ENCODE data around the gene TXNL4A. TPM values are rescaled to one million over a fixed set of nuclear protein-coding genes. Genes with fewer than 3 reads are reported as not detected.
A peak's percentile ranks its signal among the peaks of the same experiment; 100 is the strongest.

Gene TXNL4A
- total RNA-seq, 3 donors from 2014 or later (not counting 1 experiment from before 2014, with no cell fraction given): 63.2 to 69.1 (median 66.4) TPM

DNA sequence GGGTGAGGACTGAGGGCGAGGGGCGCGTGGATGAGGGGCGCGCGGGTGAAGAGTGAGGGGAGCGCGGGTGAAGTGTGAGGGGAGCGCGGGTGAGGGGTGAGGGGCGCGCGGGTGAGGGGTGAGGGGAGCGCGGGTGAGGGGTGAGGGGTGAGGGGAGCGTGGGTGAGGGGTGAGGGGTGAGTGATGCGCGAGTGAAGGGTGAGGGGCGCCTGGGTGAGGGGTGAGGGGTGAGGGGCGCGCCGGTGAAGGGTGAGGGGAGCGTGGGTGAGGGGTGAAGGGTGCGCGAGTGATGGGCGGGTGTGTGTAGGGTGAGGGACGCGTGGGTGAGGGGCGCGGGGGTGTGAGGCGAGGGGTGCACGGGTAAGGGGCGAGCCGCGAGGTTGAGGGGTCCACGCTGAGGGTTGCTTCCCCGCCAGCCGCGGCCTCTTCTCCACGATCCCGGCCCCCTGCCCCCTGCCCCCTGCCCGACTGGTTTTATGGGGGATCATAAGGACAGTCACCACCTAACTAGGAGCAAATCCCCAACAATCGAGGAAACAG is 35.8 kb downstream of the TXNL4A start:
- intact Hi-C loops (cut with micrococcal nuclease): loop anchor here (5.0 kb wide), 2 partner anchors 35 to 80 kb away; partner anchors contain the start of genes RBFA and TXNL4A
- Mint-ChIP-seq H3K27ac (peak overlapping the region in 1 of 2 donors; percentile 13), H3K4me3 (peak overlapping the region; percentile 60), H3K9me3 (no peaks in the 10 kb centered on the region), H3K36me3 (no peaks in the 10 kb centered on the region), H3K27me3 (ENCODE audit: low read depth in 2 of 2) (no peaks in the 10 kb centered on the region), H3K4me1 (peaks cover 21 to 22% of the 10 kb centered on the region in 2 donors)
- WGBS (ENCODE audit: insufficient coverage): 40% methylated on average over 43 of the region's 43 CpGs
- TF ChIP-seq CTCF (IDR thresholded peaks at IDR 0.05): no peak
- no peaks in the 10 kb centered on the region for H3K9me3 ChIP-seq (ENCODE audit: control insufficient read depth, insufficient read depth, low read length)
- DNase-seq (no peak), ATAC-seq (no peak)
- peaks cover 29% of the 10 kb centered on the region for H3K4me1 ChIP-seq (ENCODE audit: control insufficient read depth, insufficient read depth, low read length)
- H3K36me3 ChIP-seq (ENCODE audit: control insufficient read depth, insufficient read depth, low read length): peaks cover 2% of the 10 kb centered on the region
- peak overlapping the region; percentile 56 for H3K4me3 ChIP-seq (ENCODE audit: low read length)
- no peak overlapping the region for H3K27ac ChIP-seq (ENCODE audit: low read length)
- H3K27me3 ChIP-seq (ENCODE audit: control insufficient read depth, insufficient read depth, low read length): no peaks in the 10 kb centered on the region

- ATAC-seq (peak; percentile 89 to 96 (median 92)), DNase-seq (peak; percentile 94 to 97)
- Mint-ChIP-seq H3K4me1 (peaks cover 21 to 30% of the 10 kb centered on the region in 2 donors), H3K9me3 (no peaks in the 10 kb centered on the region), H3K27ac (peak within 1 kb of the TSS; percentile 76 to 79), H3K27me3 (ENCODE audit: low read depth in 2 of 2) (no peaks in the 10 kb centered on the region), H3K4me3 (peak within 1 kb of the TSS; percentile 90), H3K36me3 (no peaks in the 10 kb centered on the region)
- H3K4me1 ChIP-seq (ENCODE audit: control insufficient read depth, insufficient read depth, low read length): peaks cover 29% of the 10 kb centered on the region
- TF ChIP-seq CTCF (IDR thresholded peaks at IDR 0.05): no peak
- intact Hi-C loops (cut with micrococcal nuclease): loop anchor here (1.0 to 5.0 kb wide), 3 partner anchors 12 to 81 kb away; partner anchors contain the start of genes RBFA and TXNL4A
- H3K27ac ChIP-seq (ENCODE audit: low read length): no peak within 1 kb of the TSS
- H3K9me3 ChIP-seq (ENCODE audit: control insufficient read depth, insufficient read depth, low read length): no peaks in the 10 kb centered on the region
- WGBS (ENCODE audit: insufficient coverage): under 1% methylated on average over 126 of the region's 126 CpGs
- H3K4me3 ChIP-seq (ENCODE audit: low read length): peak within 1 kb of the TSS; percentile 56
- H3K36me3 ChIP-seq (ENCODE audit: control insufficient read depth, insufficient read depth, low read length): peaks cover 2% of the 10 kb centered on the region
- H3K27me3 ChIP-seq (ENCODE audit: control insufficient read depth, insufficient read depth, low read length): no peaks in the 10 kb centered on the region
These were observed 36.6 kb downstream of the TXNL4A start, which contains the start of gene SLC66A2 for GRCh38 chr18:79951545-79952455. Gene SLC66A2 (minus strand): TSS chr18:79951653. CDS start chr18:79950926, 727 bp downstream.

DNA sequence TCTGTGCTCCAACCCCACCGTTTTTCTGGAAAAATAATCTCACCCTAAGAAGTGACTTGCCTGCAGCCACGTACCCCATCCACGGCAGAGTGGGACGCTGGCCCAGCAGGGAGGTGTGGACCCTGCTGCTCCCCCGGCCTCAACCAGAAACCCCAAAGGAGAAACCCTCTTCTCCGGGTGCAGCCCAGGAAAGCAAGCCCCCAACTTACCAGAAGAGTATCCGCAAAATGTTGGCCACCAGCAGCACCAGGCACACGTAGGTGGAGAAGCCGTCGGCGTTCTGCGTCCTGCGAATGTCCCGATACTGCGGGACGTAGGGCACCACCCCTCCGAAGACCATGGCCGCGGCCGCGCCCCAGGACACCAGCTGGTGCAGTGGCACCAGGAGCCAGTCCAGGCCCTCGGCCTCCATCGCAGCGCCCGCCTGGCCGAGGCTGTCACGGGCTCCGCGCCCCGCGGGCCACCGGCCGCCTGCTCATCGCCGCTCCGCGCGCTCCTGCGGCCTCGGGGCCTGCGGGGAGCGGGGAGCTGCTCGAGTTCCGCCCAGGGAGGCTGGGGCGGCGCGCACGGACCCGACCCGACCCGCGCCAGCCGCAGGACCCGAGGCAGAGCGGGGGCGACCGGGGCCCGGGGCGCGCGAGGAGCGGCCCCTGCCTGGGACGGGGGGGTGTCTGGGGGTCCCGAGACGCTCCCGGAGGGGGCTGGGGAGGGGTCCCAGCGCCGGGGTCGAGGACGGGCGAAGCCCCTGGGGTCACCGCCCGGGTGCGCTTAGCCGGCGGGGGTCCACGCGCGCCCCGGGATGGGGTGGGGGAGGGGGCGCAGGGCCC is 37.6 kb downstream of the TXNL4A start:
- Histone ChIP-seq H3K27me3 (ENCODE audit: control insufficient read depth, insufficient read depth, low read length) (no peaks in the 10 kb centered on the region), H3K36me3 (ENCODE audit: control insufficient read depth, insufficient read depth, low read length) (peaks cover 2% of the 10 kb centered on the region), H3K4me3 (ENCODE audit: low read length) (peak overlapping the region; percentile 42), H3K27ac (ENCODE audit: low read length) (no peak overlapping the region), H3K9me3 (ENCODE audit: control insufficient read depth, insufficient read depth, low read length) (no peaks in the 10 kb centered on the region), H3K4me1 (ENCODE audit: control insufficient read depth, insufficient read depth, low read length) (peaks cover 29% of the 10 kb centered on the region)
- WGBS (ENCODE audit: insufficient coverage): 4% methylated on average over 81 of the region's 81 CpGs
- no peaks in the 10 kb centered on the region for H3K36me3 Mint-ChIP-seq
- intact Hi-C loops (cut with micrococcal nuclease): loop anchor here (1.0 to 5.0 kb wide), 3 partner anchors 13 to 82 kb away; partner anchors contain the start of genes RBFA and TXNL4A
- no peak for TF ChIP-seq CTCF (IDR thresholded peaks at IDR 0.05)
- peaks cover 21 to 30% of the 10 kb centered on the region in 2 donors for H3K4me1 Mint-ChIP-seq
- H3K4me3 Mint-ChIP-seq: peak overlapping the region; percentile 90
- DNase-seq: peak; percentile 40 to 49
- no peaks in the 10 kb centered on the region for H3K27me3 Mint-ChIP-seq (ENCODE audit: low read depth in 2 of 2)
- no peaks in the 10 kb centered on the region for H3K9me3 Mint-ChIP-seq
- peak overlapping the region; percentile 76 to 79 for H3K27ac Mint-ChIP-seq
- peak; percentile 41 to 54 (median 42) for ATAC-seq

All from natural killer cell (primary cell).